Activated CD4-positive, alpha-beta memory T cell treated with anti-CD3 and anti-CD28 coated beads, Interleukin-2, amount 10 ng/mL, durations not matched to agents 7 days and 5 days (primary cell): ENCODE measurements around the gene STK25. TPM values are rescaled to one million over a fixed set of nuclear protein-coding genes. Genes with fewer than 3 reads are reported as not detected.

Experiments used
- CTCF ChIA-PET: fragments of 350-600 bp; sonication (Branson Sonifier 250); formaldehyde crosslinking; loops from one replicate; lab custom pipeline; 2021; ENCODE audit warnings: antibody characterized with exemption, inconsistent platforms; lab: Charles Lee
- POLR2A ChIA-PET: fragments of 350-600 bp; sonication (Branson Sonifier 250); formaldehyde crosslinking; loops from one replicate; lab custom pipeline; 2021; ENCODE audit warnings: antibody characterized with exemption; lab: Charles Lee
- DNase-seq: peaks from one replicate; pipeline ENCODE4 v3.0.0-alpha.2; 2020
- H3K27ac Mint-ChIP-seq: one replicate; pipeline ENCODE4 v1.8.0; 2021; ENCODE audit warnings: mild to moderate bottlenecking, mixed read lengths
- H3K27me3 Mint-ChIP-seq: one replicate; pipeline ENCODE4 v1.8.0; 2021; ENCODE audit warnings: mixed read lengths
- H3K36me3 Mint-ChIP-seq: one replicate; pipeline ENCODE4 v1.8.0; 2021; ENCODE audit warnings: low read depth, mixed read lengths
- H3K4me1 Mint-ChIP-seq: one replicate; pipeline ENCODE4 v1.8.0; 2021; ENCODE audit warnings: mixed read lengths
- H3K4me3 Mint-ChIP-seq: one replicate; pipeline ENCODE4 v1.8.0; 2021; ENCODE audit warnings: mild to moderate bottlenecking, mixed read lengths
- H3K9me3 Mint-ChIP-seq: one replicate; pipeline ENCODE4 v1.8.0; 2021; ENCODE audit warnings: mixed read lengths
- total RNA-seq, 2 experiments: library from RNA; stranded (reverse); gene quantifications; one replicate each; pipeline ENCODE4 v1.2.3, GENCODE V29; 2021

The STK25 gene
- total RNA-seq, 2 experiments from 2014 or later = 98.8 to 108 TPM

GRCh38 chr2:241491549-241492173 lies 16.7 kb downstream of the STK25 start:
- Mint-ChIP-seq H3K4me1 (no peaks in the 10 kb centered on the region), H3K4me3 (no peak overlapping the region), H3K27ac (no peak overlapping the region), H3K36me3 (peaks cover 8% of the 10 kb centered on the region), H3K9me3 (no peaks in the 10 kb centered on the region), H3K27me3 (no peaks in the 10 kb centered on the region)
- DNase-seq = no peak
- POLR2A ChIA-PET = interaction anchor here (1.4 kb wide), 1 partner anchor 30 kb away, joined by 3 read pairs; no protein-coding TSS in a partner anchor
- CTCF ChIA-PET = no interaction called here

- CTCF ChIA-PET = no interaction called here
- H3K36me3 Mint-ChIP-seq = peaks cover 8% of the 10 kb centered on the region
- no peaks in the 10 kb centered on the region for H3K4me1 Mint-ChIP-seq
- H3K4me3 Mint-ChIP-seq = no peak overlapping the region
- H3K9me3 Mint-ChIP-seq = no peaks in the 10 kb centered on the region
- H3K27me3 Mint-ChIP-seq = no peaks in the 10 kb centered on the region
- no peak overlapping the region for H3K27ac Mint-ChIP-seq
- no peak for DNase-seq
- POLR2A ChIA-PET = interaction anchor here (1.4 kb wide), 1 partner anchor 11 kb away, joined by 3 read pairs; no protein-coding TSS in a partner anchor
These were observed 17.4 kb downstream of the STK25 start for GRCh38 chr2:241490825-241491506.

DNA sequence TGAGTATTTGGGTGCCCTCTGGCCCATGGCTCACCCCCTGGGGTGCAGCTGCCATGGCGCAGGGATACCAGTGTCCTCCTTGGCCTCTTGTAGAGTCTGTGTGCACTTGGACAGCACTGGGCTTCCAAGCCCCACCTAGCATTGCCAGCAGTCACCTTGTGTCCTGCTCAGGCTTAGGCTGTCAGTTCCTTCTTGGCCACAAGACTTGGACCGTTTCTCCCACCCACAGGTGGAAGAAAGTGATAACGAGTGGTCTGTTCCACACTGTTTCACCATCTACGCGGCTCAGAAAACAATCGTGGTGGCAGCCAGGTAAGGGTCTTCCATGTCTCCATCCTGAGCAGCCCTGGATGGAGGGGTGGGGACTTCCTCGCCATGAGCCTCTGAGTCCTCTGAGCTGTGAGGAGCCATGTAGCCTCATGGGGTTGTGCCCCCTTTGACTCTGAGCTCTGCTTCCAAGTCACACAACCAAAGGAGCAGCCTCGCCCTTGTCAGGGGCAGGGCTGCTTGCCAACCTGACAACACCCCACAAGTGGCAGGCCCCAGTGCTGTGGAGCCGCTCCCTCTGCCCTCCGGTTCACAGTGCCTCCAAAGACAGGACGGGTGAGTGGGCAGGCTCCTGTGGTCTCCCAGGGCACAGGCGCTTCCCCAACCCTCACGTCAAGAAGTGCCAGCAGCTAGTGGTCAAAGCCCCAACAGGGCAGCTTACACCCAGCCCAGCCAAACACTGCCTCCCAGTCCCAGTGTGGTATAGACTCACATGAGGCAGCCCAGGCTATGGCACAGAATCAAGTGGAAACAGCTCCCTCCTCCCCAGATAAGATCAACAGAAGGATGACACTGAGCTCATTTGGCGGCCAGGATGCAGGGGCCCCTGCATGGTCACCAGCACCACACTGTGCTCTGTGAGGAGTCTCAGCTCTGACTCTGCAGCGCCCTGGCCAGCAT lies 18.4 kb downstream of the STK25 start:
- ChIA-PET POLR2A (interaction anchor here (1.4 kb wide), 1 partner anchor 10 kb away, joined by 3 read pairs; no protein-coding TSS in a partner anchor), CTCF (no interaction called here)
- H3K27ac Mint-ChIP-seq = no peak overlapping the region
- DNase-seq = no peak
- H3K27me3 Mint-ChIP-seq = no peaks in the 10 kb centered on the region
- no peaks in the 10 kb centered on the region for H3K4me1 Mint-ChIP-seq
- H3K9me3 Mint-ChIP-seq = no peaks in the 10 kb centered on the region
- no peak overlapping the region for H3K4me3 Mint-ChIP-seq
- H3K36me3 Mint-ChIP-seq = peaks cover 3% of the 10 kb centered on the region

- H3K4me1 Mint-ChIP-seq = no peaks in the 10 kb centered on the region
- no peaks in the 10 kb centered on the region for H3K36me3 Mint-ChIP-seq
- no peaks in the 10 kb centered on the region for H3K27me3 Mint-ChIP-seq
- no peak overlapping the region for H3K4me3 Mint-ChIP-seq
- no peaks in the 10 kb centered on the region for H3K9me3 Mint-ChIP-seq
- DNase-seq = no peak
- CTCF ChIA-PET = no interaction called here
- no peak overlapping the region for H3K27ac Mint-ChIP-seq
- POLR2A ChIA-PET = no interaction called here
These were observed 19.3 kb downstream of the STK25 start for GRCh38 chr2:241489088-241489487.

DNA sequence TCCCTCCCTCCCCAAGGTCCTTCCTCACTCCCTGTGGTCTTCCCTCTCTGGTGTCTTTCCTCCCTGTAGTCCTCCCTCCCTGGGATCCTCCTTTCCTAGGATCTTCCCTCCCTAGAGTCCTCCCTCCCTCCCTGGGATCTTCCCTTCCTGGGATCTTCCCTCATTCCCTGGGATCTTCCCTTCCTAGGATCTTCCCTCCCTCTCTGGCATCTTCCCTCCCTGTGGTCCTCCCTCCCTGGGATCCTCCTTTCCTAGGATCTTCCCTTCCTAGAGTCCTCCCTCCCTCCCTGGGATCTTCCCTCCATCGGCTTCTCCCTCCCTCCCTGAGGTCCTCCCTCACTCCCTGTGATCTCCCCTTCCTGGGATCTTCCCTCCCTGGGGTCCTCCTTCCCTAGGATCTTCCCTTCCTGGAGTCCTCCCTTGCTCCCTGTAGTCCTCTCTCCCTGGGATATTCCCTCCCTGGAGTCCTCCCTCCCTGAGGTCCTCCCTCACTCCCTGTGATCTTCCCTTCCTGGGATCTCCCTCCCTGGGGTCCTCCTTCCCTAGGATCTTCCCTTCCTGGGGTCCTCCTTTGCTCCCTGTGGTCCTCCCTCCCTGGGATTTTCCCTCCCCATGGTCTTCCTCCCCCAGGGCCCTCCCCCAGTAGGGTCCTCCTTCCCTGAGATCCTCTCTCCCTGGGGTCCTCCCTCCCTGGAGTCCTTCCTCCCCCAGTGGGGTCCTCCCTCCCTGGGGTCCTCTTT lies 23.0 kb downstream of the STK25 start:
- Mint-ChIP-seq H3K27ac (no peak overlapping the region), H3K27me3 (no peaks in the 10 kb centered on the region), H3K9me3 (no peaks in the 10 kb centered on the region), H3K4me1 (no peaks in the 10 kb centered on the region), H3K4me3 (no peak overlapping the region), H3K36me3 (no peaks in the 10 kb centered on the region)
- DNase-seq = no peak
- ChIA-PET POLR2A (no interaction called here), CTCF (no interaction called here)

GRCh38 chr2:241483305-241483704 lies 25.1 kb downstream of the STK25 start:
- no peak for DNase-seq
- Mint-ChIP-seq H3K4me3 (no peak overlapping the region), H3K4me1 (no peaks in the 10 kb centered on the region), H3K9me3 (no peaks in the 10 kb centered on the region), H3K36me3 (no peaks in the 10 kb centered on the region), H3K27ac (no peak overlapping the region), H3K27me3 (no peaks in the 10 kb centered on the region)
- ChIA-PET POLR2A (no interaction called here), CTCF (no interaction called here)

- Mint-ChIP-seq H3K9me3 (no peaks in the 10 kb centered on the region), H3K27ac (no peak overlapping the region), H3K36me3 (no peaks in the 10 kb centered on the region), H3K4me3 (no peak overlapping the region), H3K4me1 (no peaks in the 10 kb centered on the region), H3K27me3 (no peaks in the 10 kb centered on the region)
- ChIA-PET POLR2A (no interaction called here), CTCF (no interaction called here)
- DNase-seq = no peak
These were observed 26.0 kb downstream of the STK25 start for GRCh38 chr2:241482126-241482955.

GRCh38 chr2:241481687-241482086 lies 26.7 kb downstream of the STK25 start:
- no peaks in the 10 kb centered on the region for H3K9me3 Mint-ChIP-seq
- CTCF ChIA-PET = no interaction called here
- no peaks in the 10 kb centered on the region for H3K27me3 Mint-ChIP-seq
- no peak overlapping the region for H3K27ac Mint-ChIP-seq
- H3K36me3 Mint-ChIP-seq = no peaks in the 10 kb centered on the region
- no peak for DNase-seq
- H3K4me1 Mint-ChIP-seq = no peaks in the 10 kb centered on the region
- H3K4me3 Mint-ChIP-seq = no peak overlapping the region
- POLR2A ChIA-PET = no interaction called here

DNA sequence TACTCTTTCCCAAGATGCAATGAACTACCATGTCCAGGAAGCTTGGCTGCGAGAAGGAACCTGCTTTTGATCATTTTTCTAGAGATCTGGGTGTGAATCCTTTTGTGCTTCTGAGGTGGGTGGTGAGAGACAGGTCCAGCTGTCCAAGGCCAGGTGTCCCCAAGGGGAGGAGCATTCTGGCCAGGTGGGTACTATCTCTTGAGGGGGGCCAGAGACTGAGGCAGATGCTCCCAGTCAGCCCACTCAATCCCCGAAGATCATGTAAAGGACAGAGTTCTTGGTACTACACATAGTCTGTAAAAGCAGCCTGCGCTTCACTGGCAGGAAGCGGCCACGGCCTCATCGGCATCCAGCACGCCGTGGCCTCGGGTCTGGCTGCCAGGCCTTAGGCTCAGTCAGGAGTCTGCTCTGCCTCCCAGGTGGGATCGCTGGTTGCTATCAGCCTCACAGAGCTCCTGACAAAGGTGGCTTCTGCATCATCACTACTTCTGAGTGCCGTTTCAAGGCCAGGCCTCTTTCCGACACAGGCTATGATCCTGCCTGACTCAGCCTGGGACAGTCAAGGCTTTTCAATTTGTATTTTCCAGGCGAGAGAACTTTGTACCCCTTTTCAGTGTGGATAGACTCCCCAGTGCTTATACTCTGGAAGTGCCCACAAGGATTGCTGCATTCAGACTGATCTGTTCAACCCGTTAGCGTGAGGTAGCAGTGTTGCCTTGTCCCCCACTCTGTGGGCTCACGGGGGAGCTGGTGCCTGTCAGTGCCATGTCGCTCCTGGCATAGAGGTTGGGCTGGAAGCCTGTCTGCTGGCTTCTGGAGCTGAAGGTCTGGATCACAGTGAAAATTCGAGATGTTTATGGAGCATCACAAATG lies 29.1 kb downstream of the STK25 start:
- no peak for DNase-seq
- ChIA-PET POLR2A (interaction anchor here (1.2 kb wide), 1 partner anchor 11 kb away, joined by 3 read pairs; no protein-coding TSS in a partner anchor), CTCF (no interaction called here)
- Mint-ChIP-seq H3K4me3 (no peak overlapping the region), H3K4me1 (no peaks in the 10 kb centered on the region), H3K9me3 (no peaks in the 10 kb centered on the region), H3K36me3 (no peaks in the 10 kb centered on the region), H3K27ac (no peak overlapping the region), H3K27me3 (no peaks in the 10 kb centered on the region)

GRCh38 chr2:241478166-241478565 lies 30.2 kb downstream of the STK25 start:
- Mint-ChIP-seq H3K27me3 (peaks cover 4% of the 10 kb centered on the region), H3K9me3 (no peaks in the 10 kb centered on the region), H3K4me3 (no peak overlapping the region), H3K4me1 (no peaks in the 10 kb centered on the region), H3K27ac (no peak overlapping the region), H3K36me3 (no peaks in the 10 kb centered on the region)
- ChIA-PET CTCF (no interaction called here), POLR2A (no interaction called here)
- no peak for DNase-seq

- Mint-ChIP-seq H3K9me3 (no peaks in the 10 kb centered on the region), H3K27ac (no peak overlapping the region), H3K4me1 (no peaks in the 10 kb centered on the region), H3K36me3 (no peaks in the 10 kb centered on the region), H3K27me3 (peaks cover 12% of the 10 kb centered on the region), H3K4me3 (no peak overlapping the region)
- ChIA-PET CTCF (no interaction called here), POLR2A (no interaction called here)
- DNase-seq = no peak
These were observed 33.1 kb downstream of the STK25 start for GRCh38 chr2:241475267-241475666.
